ENCODE data around the gene TSPEAR. TPM values are rescaled to one million over a fixed set of nuclear protein-coding genes. Genes with fewer than 3 reads are reported as not detected.
"Not testable (repeated sequence)": the region's sequence is repeated elsewhere in the genome, so short reads cannot be mapped to it uniquely, and the experiment has no call there.

The TSPEAR gene
- total RNA-seq, 4 donors from 2014 or later: under 0.01 to 0.23 TPM; not detected in 2

DNA sequence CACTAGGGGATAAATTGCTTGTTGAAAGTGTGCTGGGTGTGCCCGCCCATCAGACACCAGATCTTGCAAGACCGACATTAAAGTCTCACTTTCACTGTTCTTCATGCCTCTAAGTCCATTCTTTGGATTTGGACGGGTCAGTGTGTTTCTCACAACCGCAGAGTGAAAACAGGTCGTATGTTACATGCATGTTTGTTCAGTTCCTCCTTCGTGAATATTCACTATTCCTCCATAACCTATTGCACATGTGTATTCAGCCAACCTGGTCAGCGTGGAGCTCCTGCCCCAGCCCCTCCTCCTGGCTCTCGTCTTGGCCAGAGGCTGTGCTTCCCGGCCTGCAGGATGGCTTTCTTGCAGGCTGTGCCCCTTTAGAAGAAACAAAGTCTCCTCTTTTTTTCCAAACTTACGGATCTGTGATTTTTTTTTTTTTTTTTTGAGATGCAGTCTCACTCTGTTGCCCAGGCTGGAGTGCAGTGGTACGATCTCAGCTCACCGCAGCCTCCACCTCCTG lies 116.9 kb downstream of the TSPEAR start:
- H3K9me3 ChIP-seq: peaks cover 0 to 6% (median 1%) of the 10 kb centered on the region in 4 donors
- no peak for TF ChIP-seq CTCF (IDR thresholded peaks at IDR 0.05)
- no peak for TF ChIP-seq EP300 (IDR thresholded peaks at IDR 0.05)
- no peak for TF ChIP-seq POLR2A (IDR thresholded peaks at IDR 0.05; ENCODE audit: low read depth)
- no peak for TF ChIP-seq POLR2AphosphoS5 (IDR thresholded peaks at IDR 0.05)
- H3K4me1 ChIP-seq: no peaks in the 10 kb centered on the region
- intact Hi-C loops (cut with DNase I): no loop called here
- WGBS: 90% methylated on average over 12 of the region's 12 CpGs
- H3K27ac ChIP-seq (replicated peaks in 1 of 4): no peak overlapping the region
- no peaks in the 10 kb centered on the region for H3K36me3 ChIP-seq
- H3K27me3 ChIP-seq: peaks cover 0 to 49% (median 0%) of the 10 kb centered on the region in 4 donors
- peak; percentile 77 for DNase-seq (ENCODE audit: extremely low spot score)
- H3K4me3 ChIP-seq: no peak overlapping the region

- H3K4me3 ChIP-seq: no peak overlapping the region
- TF ChIP-seq EP300 (IDR thresholded peaks at IDR 0.05): no peak
- TF ChIP-seq POLR2AphosphoS5 (IDR thresholded peaks at IDR 0.05): no peak
- no peak for TF ChIP-seq POLR2A (IDR thresholded peaks at IDR 0.05; ENCODE audit: low read depth)
- TF ChIP-seq CTCF (IDR thresholded peaks at IDR 0.05): no peak
- WGBS: 79% methylated on average over 20 of the region's 20 CpGs
Measured at GRCh38 chr21:44593598-44594405, 117.6 kb downstream of the TSPEAR start.

GRCh38 chr21:44592446-44593311 lies 118.7 kb downstream of the TSPEAR start, which contains the start of gene KRTAP10-6:
TSS of gene KRTAP10-6 (minus strand) at chr21:44592505. CDS start at chr21:44592484, 21 bp downstream.
- peak; percentile 86 for DNase-seq (ENCODE audit: extremely low spot score)
- Histone ChIP-seq H3K4me1 (no peaks in the 10 kb centered on the region), H3K27ac (replicated peaks in 1 of 4) (no peak within 1 kb of the TSS), H3K9me3 (no peaks in the 10 kb centered on the region), H3K36me3 (no peaks in the 10 kb centered on the region), H3K27me3 (peaks cover 0 to 46% (median 0%) of the 10 kb centered on the region in 4 donors), H3K4me3 (no peak within 1 kb of the TSS)
- TF ChIP-seq POLR2AphosphoS5 (IDR thresholded peaks at IDR 0.05): no peak
- intact Hi-C loops (cut with DNase I): no loop called here
- WGBS: 69% methylated on average over 24 of the region's 33 CpGs

More at GRCh38 chr21:44593598-44594405, 117.6 kb downstream of the TSPEAR start:
- H3K27ac ChIP-seq (replicated peaks in 1 of 4): no peak overlapping the region
- no peaks in the 10 kb centered on the region for H3K4me1 ChIP-seq
- H3K27me3 ChIP-seq: peaks cover 0 to 50% (median 0%) of the 10 kb centered on the region in 4 donors
- H3K36me3 ChIP-seq: no peaks in the 10 kb centered on the region
- intact Hi-C loops (cut with DNase I): no loop called here
- peak; percentile 87 for DNase-seq (ENCODE audit: extremely low spot score)
- H3K9me3 ChIP-seq: peaks cover 0 to 2% (median under 1%) of the 10 kb centered on the region in 4 donors

- WGBS: no CpG with 5 or more reads among the region's 4 CpGs
- intact Hi-C loops (cut with DNase I): not testable (repeated sequence)
Measured at GRCh38 chr21:44591801-44592130, 119.6 kb downstream of the TSPEAR start.

GRCh38 chr21:44590897-44591800 lies 120.2 kb downstream of the TSPEAR start:
- H3K27me3 ChIP-seq: peaks cover 0 to 56% (median 0%) of the 10 kb centered on the region in 4 donors
- H3K27ac ChIP-seq (replicated peaks in 1 of 4); H3K9me3 ChIP-seq; H3K36me3 ChIP-seq; H3K4me1 ChIP-seq; intact Hi-C loops (cut with DNase I); H3K4me3 ChIP-seq: not testable (repeated sequence)
- DNase-seq (ENCODE audit: extremely low spot score): peak; percentile 39
- WGBS: 60% methylated on average over 2 of the region's 19 CpGs

More at GRCh38 chr21:44591801-44592130, 119.6 kb downstream of the TSPEAR start:
- H3K27ac ChIP-seq (replicated peaks in 1 of 4); H3K9me3 ChIP-seq; H3K4me3 ChIP-seq; H3K36me3 ChIP-seq; DNase-seq (ENCODE audit: extremely low spot score); H3K4me1 ChIP-seq: not testable (repeated sequence)
- peaks cover 0 to 52% (median 0%) of the 10 kb centered on the region in 4 donors for H3K27me3 ChIP-seq
